Panc1 (cell line): ENCODE results near the gene TRDN. TPM values are rescaled to one million over a fixed set of nuclear protein-coding genes. Genes with fewer than 3 reads are reported as not detected.

Source experiments
- ATAC-seq: fragments of 200-7000 bp; cut with Tn5 transposase; 2 replicates; pipeline ENCODE4 v1.9.1; 2020; ENCODE audit warnings: mild to moderate bottlenecking, moderate library complexity
- BruUV-seq: library from RNA; stranded (reverse); fragments of 400-500 nt; replicated peaks from 2 replicates; lab custom pipeline; 2021; lab: Mats Ljungman, UMichigan
- CTCF ChIA-PET: fragments of 300-600 bp; sonication (Branson Sonifier 250); formaldehyde crosslinking; loops from one replicate; lab custom pipeline; 2022; ENCODE audit warnings: antibody characterized with exemption; lab: Charles Lee
- POLR2A ChIA-PET: fragments of 300-600 bp; sonication (Branson Sonifier 250); formaldehyde crosslinking; loops from one replicate; lab custom pipeline; 2022; ENCODE audit warnings: antibody characterized with exemption; lab: Charles Lee
- DNase-seq: peaks from one replicate; pipeline ENCODE4 v3.0.0-alpha.2; 2010; ENCODE audit warnings: low read depth, low spot score
- H3K27ac ChIP-seq: 2 replicates; pipeline ENCODE4 v1.5.1; 2011; ENCODE audit warnings: mild to moderate bottlenecking, low read length, inconsistent platforms
- H3K27me3 ChIP-seq: fragments of 200-500 bp; sonication (Bioruptor generic); 2 replicates; pipeline ENCODE4 v1.6.0; 2014; ENCODE audit warnings: low read length, inconsistent platforms; ENCODE audit not compliant: control insufficient read depth, insufficient read depth
- H3K36me3 ChIP-seq: fragments of 200-500 bp; sonication (Bioruptor generic); 2 replicates; pipeline ENCODE4 v1.5.1; 2014; ENCODE audit warnings: inconsistent platforms, mild to moderate bottlenecking, low read length, moderate library complexity; ENCODE audit not compliant: control insufficient read depth, insufficient read depth
- H3K4me1 ChIP-seq: 2 replicates; pipeline ENCODE4 v1.5.1; 2011; ENCODE audit warnings: inconsistent platforms, mild to moderate bottlenecking, low read length, moderate library complexity; ENCODE audit not compliant: control insufficient read depth, insufficient read depth
- H3K4me3 ChIP-seq, 2 experiments: 2 replicates each; pipeline ENCODE4 v1.5.1; 2011 to 2012; ENCODE audit warnings: low read depth in 2 of 2, low read length in 2 of 2, mild to moderate bottlenecking in 2 of 2, inconsistent platforms in 1 of 2, moderate library complexity in 1 of 2
- H3K9me3 ChIP-seq: fragments of 200-500 bp; sonication (Bioruptor generic); 2 replicates; pipeline ENCODE4 v1.5.1; 2014; ENCODE audit warnings: low read depth, mild to moderate bottlenecking, inconsistent platforms, low read length, moderate library complexity; ENCODE audit not compliant: control insufficient read depth, insufficient read depth
- POLR2AphosphoS5 ChIP-seq: IDR thresholded peaks from 2 replicates; pipeline ENCODE4 v1.6.1; 2012; ENCODE audit warnings: mild to moderate bottlenecking, low read depth, low read length, moderate library complexity
- SIN3A ChIP-seq: IDR thresholded peaks from 2 replicates; pipeline ENCODE4 v1.6.1; 2012; ENCODE audit warnings: low read depth, mild to moderate bottlenecking, low read length, moderate library complexity, borderline replicate concordance; ENCODE audit not compliant: insufficient read depth
- TCF7L2 ChIP-seq: IDR thresholded peaks from 2 replicates; pipeline ENCODE4 v1.6.1; 2011; ENCODE audit warnings: mild to moderate bottlenecking, low read depth, low read length, inconsistent platforms
- in situ Hi-C: cut with HindIII; loops from 2 replicates; pipeline ENCODE4 v1.10.0; 2016; ENCODE audit warnings: low sequenced_read_pairs, low pct_unique_long_range_greater_than_20kb
- intact Hi-C: fragments of 100-400 bp; cut with micrococcal nuclease; formaldehyde crosslinking; loops from one replicate; pipeline ENCODE4 v1.10.0; 2022; ENCODE audit not compliant: unreplicated experiment
- total RNA-seq: library from RNA; stranded (reverse); gene quantifications from one replicate; pipeline ENCODE4 v1.2.1, GENCODE V29; 2021; ENCODE audit not compliant: unreplicated experiment
- TF ChIP-seq, protein P1 (sequence below): fragments of 450-650 bp; IDR thresholded peaks from 2 replicates; pipeline ENCODE4 v1.5.1; 2017; ENCODE audit warnings: mild to moderate bottlenecking
- TF ChIP-seq, protein P2 (sequence below), 2 experiments: IDR thresholded peaks; 2 replicates each; pipeline ENCODE4 v1.6.1; 2011 to 2012; ENCODE audit warnings: low read depth in 2 of 2, control low read depth in 1 of 2, low read length in 1 of 2, mild to moderate bottlenecking in 1 of 2, moderate library complexity in 1 of 2; ENCODE audit not compliant: insufficient read depth in 1 of 2

The TRDN gene
- total RNA-seq, 1 experiment from 2014 or later = not detected

DNA sequence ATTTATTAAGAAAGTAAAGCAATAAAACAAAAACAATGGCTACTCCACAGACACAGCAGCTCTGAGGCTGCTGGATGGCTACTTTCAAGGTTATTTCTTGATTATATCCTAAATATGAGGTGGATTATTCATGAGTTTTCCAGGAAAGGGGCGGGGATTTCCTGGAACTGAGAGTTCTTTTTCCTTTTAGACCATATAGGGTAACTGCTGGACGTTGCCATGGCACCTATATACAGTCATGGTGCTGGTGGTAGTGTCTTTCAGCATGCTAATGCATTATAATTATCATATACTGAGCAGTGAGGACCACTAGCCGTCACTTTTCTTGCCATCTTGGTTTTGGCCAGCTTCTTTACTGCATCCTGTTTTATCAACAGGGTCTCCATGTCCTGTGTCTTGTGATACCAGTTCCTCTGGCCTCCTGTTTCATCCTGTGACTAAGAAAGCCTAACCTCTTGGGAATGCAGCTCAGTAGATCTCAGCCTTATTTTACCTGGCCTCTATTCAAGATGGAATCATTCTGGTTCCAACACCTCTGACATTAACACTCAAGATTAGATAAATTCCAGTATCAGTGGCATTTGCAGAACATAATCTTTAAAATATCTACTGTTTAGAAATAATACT lies 32.3 kb upstream of the TRDN start:
- H3K4me3 ChIP-seq = no peak overlapping the region
- H3K27me3 ChIP-seq = no peaks in the 10 kb centered on the region
- BruUV-seq = no TSS peak
- no peak overlapping the region for H3K27ac ChIP-seq
- DNase-seq = no peak
- in situ Hi-C loops = no loop called here
- CTCF ChIA-PET = no interaction called here
- TF ChIP-seq SIN3A = no peak
- TF ChIP-seq TCF7L2 = no peak
- TF ChIP-seq, protein P1, sequence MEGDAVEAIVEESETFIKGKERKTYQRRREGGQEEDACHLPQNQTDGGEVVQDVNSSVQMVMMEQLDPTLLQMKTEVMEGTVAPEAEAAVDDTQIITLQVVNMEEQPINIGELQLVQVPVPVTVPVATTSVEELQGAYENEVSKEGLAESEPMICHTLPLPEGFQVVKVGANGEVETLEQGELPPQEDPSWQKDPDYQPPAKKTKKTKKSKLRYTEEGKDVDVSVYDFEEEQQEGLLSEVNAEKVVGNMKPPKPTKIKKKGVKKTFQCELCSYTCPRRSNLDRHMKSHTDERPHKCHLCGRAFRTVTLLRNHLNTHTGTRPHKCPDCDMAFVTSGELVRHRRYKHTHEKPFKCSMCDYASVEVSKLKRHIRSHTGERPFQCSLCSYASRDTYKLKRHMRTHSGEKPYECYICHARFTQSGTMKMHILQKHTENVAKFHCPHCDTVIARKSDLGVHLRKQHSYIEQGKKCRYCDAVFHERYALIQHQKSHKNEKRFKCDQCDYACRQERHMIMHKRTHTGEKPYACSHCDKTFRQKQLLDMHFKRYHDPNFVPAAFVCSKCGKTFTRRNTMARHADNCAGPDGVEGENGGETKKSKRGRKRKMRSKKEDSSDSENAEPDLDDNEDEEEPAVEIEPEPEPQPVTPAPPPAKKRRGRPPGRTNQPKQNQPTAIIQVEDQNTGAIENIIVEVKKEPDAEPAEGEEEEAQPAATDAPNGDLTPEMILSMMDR = no peak
- TF ChIP-seq POLR2AphosphoS5 = no peak
- TF ChIP-seq, protein P2, sequence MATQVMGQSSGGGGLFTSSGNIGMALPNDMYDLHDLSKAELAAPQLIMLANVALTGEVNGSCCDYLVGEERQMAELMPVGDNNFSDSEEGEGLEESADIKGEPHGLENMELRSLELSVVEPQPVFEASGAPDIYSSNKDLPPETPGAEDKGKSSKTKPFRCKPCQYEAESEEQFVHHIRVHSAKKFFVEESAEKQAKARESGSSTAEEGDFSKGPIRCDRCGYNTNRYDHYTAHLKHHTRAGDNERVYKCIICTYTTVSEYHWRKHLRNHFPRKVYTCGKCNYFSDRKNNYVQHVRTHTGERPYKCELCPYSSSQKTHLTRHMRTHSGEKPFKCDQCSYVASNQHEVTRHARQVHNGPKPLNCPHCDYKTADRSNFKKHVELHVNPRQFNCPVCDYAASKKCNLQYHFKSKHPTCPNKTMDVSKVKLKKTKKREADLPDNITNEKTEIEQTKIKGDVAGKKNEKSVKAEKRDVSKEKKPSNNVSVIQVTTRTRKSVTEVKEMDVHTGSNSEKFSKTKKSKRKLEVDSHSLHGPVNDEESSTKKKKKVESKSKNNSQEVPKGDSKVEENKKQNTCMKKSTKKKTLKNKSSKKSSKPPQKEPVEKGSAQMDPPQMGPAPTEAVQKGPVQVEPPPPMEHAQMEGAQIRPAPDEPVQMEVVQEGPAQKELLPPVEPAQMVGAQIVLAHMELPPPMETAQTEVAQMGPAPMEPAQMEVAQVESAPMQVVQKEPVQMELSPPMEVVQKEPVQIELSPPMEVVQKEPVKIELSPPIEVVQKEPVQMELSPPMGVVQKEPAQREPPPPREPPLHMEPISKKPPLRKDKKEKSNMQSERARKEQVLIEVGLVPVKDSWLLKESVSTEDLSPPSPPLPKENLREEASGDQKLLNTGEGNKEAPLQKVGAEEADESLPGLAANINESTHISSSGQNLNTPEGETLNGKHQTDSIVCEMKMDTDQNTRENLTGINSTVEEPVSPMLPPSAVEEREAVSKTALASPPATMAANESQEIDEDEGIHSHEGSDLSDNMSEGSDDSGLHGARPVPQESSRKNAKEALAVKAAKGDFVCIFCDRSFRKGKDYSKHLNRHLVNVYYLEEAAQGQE (IDR thresholded peaks at IDR 0.05; ENCODE audit: insufficient read depth in 1 of 2, low read depth in 2 of 2, low read length in 1 of 2) = no peak
- POLR2A ChIA-PET = no interaction called here
- ATAC-seq = no peak
- intact Hi-C loops = no loop called here
- no peaks in the 10 kb centered on the region for H3K4me1 ChIP-seq
- no peaks in the 10 kb centered on the region for H3K9me3 ChIP-seq
- H3K36me3 ChIP-seq = no peaks in the 10 kb centered on the region

DNA sequence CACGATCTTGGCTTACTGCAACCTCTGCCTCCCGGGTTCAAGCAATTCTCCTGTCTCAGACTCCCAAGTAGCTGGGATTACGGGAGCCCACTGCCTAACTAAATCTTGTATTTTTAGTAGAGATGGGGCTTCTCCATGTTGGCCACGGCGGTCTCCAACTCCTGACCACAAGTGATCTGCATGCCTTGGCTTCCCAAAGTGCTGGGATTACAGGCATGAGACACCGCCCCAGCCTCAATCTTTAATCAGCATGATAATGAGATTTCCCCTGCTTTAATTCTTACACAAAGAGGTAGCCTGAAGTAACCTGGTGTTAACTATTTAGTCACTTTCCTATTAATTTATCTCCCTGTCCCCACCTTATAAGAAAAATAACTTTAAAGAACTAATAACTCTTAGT lies 31.3 kb upstream of the TRDN start:
- in situ Hi-C loops = no loop called here
- no peak for DNase-seq
- H3K27me3 ChIP-seq = no peaks in the 10 kb centered on the region
- no peaks in the 10 kb centered on the region for H3K36me3 ChIP-seq
- TF ChIP-seq TCF7L2 (no peak), POLR2AphosphoS5 (no peak), SIN3A (no peak)
- TF ChIP-seq, protein P1 = no peak
- TF ChIP-seq, protein P2 (IDR thresholded peaks at IDR 0.05; ENCODE audit: insufficient read depth in 1 of 2, low read depth in 2 of 2, low read length in 1 of 2) = no peak
- intact Hi-C loops = no loop called here
- POLR2A ChIA-PET = interaction anchor here (0.5 to 0.7 kb wide), 2 partner anchors 311 to 403 kb away, joined by 3 to 6 read pairs; no protein-coding TSS in a partner anchor
- CTCF ChIA-PET = no interaction called here
- ATAC-seq = no peak
- no TSS peak for BruUV-seq
- H3K9me3 ChIP-seq = no peaks in the 10 kb centered on the region
- no peak overlapping the region for H3K27ac ChIP-seq
- no peaks in the 10 kb centered on the region for H3K4me1 ChIP-seq
- no peak overlapping the region for H3K4me3 ChIP-seq
